Thyroid gland (tissue), 4 donors: ENCODE data around the gene ADAMTSL1.

Source experiments
- CTCF ChIP-seq, 6 experiments: fragments of 200-600 bp in 3 of 6; fragments of 450-650 bp in 3 of 6; sonication (generic) in 3 of 6; IDR thresholded peaks; one replicate each; pipeline ENCODE4 v1.5.1; 2016 to 2019; ENCODE audit warnings: antibody characterized with exemption in 6 of 6, mild to moderate bottlenecking in 2 of 6, inconsistent platforms in 1 of 6, moderate library complexity in 1 of 6
- POLR2A ChIP-seq, 2 donors: fragments of 450-650 bp; IDR thresholded peaks; one replicate each; pipeline ENCODE4 v1.6.1; 2017; ENCODE audit warnings: antibody characterized with exemption in 2 of 2, mild to moderate bottlenecking in 2 of 2, moderate library complexity in 1 of 2

GRCh38 chr9:18579536-18579935 lies 105.6 kb downstream of the ADAMTSL1 start:
- TF ChIP-seq CTCF (IDR thresholded peaks at IDR 0.05) (no peak), POLR2A (IDR thresholded peaks at IDR 0.05) (no peak)
